Stromal cell of bone marrow (primary cell): Measurements from ENCODE around the gene MKLN1.

Experiments
- DNase-seq: peaks from one replicate; pipeline ENCODE4 v3.0.0-alpha.2; 2012; ENCODE audit warnings: low read depth

MKLN1 gene

DNA sequence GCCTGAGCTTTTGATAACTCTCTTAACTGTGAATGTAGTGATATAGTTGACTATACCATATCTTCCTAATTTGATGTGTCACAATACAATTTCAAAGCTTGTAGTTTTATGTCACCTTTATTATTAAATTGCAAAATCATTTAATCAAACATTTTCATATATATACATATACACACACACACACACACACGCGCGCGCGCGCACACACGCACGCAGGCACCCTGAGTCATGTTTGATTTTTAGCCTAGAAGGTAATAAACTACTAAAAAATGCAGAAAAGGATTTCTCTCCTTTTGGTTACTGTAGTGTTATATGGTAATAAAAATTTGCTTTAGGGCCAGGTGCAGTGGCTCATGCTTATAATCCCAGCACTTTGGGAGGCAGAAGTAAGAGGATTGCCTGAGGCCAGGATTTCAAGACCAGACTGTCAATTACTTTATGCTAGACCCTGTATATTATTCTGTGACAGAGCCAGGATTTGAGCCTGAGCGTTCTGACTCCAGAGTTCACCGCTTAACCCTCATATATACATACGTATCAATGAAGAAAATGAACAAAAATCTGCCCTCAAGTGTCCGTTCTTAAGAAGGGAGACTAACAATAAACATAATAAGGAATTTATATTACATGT lies 139.2 kb downstream of the MKLN1 start:
- no peak for DNase-seq

DNA sequence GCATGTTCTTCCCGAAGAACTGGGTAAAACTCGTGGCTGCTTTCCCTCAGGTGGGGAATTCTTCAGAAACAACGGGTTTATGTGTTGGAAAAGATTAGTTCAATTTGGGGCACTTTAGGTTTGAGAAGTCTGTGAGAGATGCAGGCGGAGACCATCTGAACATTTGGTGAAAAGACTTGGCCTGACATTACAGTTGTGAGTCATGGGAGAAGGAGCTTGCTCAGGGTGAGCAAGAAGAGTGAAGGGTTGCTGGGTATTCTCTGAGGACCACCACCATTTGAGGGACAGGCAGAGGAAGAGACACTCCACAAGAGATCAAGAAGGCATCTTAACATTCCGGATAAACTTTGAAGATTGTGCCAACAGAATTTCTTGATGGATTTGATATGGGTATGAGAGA lies 140.1 kb downstream of the MKLN1 start:
- no peak for DNase-seq

DNA sequence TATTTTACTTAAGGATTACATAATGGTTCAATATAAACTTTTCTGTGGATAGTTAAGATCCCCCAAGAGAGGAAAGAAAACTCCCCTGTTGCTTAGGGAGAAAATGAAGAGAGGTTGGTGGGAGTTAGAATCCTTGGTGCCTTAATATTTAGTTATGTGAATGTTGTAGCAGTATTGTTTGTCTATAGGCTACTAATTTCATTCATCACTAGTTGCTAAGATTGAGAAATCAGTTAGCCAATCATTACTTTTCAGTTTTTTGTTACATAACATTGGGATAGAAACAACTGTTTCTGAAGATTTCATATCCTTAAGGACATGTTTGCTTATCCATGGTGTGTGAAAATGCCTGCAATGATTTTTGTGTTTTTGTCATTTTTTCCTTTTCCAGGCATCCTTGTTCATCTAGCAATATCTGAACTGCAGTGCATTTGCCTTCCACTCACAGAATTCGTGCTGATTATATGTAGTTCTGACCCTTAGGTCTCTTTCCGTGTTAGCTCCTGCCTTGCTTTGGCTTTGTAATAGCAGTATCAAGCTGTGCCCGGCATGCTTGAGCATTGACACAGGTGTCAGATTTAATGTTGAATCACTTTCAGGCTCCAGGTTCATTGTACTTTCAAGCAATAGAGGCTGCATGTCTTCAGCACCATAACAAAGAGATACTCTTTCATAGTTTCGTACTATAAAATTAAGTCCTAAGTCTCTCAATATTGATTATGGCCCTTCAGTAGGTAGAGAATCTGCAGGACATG lies 143.8 kb downstream of the MKLN1 start:
- DNase-seq = no peak

DNA sequence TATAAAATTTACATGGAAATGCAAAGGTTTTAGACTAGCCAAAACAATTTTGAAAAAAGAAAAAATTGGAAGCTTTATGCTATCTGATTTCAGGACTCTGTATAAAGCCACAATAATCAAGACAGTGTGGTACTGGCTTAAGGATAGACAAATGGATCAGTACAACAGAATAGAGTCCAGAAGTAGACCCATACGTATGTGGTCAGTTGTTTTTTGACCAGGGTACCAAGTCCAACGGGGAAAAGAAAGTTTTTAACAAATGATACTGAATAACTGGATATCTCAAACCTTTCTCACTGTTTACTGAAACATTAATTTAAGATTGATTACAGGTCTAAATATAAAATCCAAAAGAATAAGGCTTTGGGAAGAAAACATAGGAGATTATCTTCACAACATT lies 149.1 kb downstream of the MKLN1 start:
- no peak for DNase-seq

DNA sequence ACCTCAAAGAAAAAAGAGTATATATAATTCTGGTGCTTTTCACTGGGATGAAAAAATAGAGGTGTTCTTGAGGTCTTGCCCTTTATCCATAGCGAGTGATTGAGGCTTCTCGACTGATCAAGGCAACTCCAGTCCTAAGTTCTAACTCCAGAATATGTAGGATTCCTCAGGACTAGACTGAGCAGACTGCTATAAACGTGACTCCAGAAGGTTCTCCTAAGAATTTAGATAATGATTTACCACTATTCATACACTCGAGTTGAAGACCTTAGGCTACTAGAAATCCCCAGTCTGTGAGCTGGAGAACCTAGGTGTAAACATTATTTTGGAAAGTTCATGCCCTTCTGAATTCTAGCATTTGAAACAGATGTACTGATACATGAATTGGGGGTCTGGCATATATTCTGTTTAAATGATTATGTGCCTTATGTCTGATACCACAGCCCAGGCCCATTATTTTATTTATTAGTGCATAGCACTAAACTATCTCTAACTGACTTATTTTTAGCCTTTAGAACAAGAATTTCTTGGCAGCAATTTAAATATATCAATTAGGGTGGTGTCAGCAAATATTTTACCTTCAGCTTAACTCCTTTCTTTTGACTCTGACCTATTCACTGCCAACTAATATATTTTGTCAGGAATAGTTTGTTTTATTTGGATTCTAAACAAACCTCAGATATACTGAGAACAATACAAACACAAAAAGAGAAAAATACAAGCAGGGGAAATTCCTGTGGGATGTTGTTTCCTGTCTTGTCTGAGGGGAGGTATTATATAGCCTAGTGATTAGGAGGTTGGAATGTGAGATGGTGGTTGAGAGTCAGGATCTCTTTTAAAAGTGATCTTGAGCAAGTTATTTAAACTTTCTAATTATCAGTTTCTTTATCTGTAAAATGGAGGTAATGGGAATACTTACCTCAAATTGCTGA lies 153.0 kb downstream of the MKLN1 start:
- no peak for DNase-seq

DNA sequence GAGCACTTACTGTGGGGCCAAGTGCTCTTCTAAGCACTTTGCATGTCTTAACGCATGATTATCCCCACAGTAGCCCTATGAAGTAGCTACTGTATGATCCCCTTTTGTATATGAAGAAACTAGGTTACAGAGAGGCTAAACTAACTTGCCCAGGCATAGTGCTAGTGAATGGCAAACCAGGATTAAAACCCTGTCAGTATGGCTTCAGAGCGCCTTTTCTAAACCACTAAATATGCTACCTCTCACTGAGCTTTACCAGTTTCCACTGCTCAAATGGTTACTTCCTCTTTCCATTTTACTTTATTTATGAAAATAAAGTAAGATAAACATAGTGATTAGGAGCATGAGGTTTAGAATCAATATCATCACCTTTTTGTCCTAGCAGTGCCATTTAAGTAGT lies 155.1 kb downstream of the MKLN1 start:
- DNase-seq = no peak

DNA sequence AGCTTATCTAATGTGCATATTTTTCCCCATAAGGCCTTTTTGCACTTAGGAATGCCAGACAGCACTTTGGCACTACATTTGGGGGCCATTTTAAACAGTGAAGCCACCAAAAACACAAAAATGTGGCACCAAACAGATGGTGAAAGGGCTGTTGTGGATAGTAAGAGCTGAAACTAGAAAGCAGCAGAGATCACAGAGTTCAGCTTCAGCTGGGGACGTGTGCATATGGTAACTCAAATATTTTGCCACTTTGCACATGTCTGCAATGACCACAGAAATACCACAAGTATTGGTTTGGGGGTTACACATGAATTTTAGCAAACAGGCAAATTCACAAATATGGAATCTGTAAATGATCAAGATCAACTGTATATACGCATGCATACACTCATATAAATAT lies 155.9 kb downstream of the MKLN1 start:
- no peak for DNase-seq

DNA sequence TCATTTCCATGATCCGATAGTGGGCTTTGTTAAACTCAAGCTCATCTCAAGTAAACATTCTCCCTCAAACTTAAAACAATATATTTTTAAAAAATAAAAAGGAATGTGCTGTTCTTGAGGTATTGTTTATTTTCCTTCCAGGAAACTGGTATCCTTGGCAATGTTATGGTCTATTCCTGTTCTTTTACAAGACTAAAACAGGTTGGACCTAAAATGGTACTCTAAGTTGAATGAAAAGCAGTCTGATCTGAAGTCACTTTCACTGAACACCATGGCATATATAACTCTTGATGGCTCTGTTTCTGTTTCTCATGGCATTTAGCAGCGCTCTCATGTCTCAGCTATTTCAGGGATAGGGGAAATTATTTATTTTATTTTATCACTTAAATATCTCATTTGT lies 158.7 kb downstream of the MKLN1 start:
- no peak for DNase-seq

DNA sequence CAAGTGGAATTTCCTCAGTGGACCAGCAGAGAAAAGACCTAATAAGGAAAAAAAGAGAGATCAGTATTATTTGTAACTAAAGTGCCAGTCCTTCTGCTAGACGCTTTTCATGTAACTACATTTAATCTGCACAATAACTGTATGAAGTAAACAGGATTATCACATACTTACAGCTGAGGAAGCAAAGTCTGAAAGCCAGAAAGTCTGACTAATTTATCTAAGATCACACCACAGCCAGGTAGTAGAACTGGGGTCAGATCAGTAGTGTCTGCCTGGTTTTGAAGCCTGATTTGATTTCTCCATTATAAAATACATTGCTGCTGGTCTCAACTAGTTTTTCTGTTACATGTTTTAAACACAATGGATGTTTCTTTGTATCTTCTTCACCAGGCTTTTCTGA lies 159.5 kb downstream of the MKLN1 start:
- DNase-seq = no peak

DNA sequence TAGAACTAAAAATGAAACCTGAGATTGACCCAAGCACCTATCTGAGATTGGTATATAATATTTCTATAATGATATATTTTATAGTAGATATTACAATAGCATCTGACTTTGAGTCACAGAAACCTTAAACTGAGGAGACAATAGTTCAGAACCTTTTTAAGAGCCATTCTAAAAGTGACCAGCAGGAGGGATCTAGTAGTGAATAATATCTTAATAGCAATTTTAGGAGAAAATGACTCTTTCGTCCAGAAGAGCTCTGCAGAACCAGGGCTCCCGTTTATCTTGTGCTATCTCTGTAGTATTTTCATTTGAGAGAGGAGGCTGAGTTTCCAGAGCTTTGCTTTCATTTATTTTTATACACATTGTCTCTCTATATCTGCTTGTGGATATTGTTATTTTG lies 160.7 kb downstream of the MKLN1 start:
- no peak for DNase-seq

DNA sequence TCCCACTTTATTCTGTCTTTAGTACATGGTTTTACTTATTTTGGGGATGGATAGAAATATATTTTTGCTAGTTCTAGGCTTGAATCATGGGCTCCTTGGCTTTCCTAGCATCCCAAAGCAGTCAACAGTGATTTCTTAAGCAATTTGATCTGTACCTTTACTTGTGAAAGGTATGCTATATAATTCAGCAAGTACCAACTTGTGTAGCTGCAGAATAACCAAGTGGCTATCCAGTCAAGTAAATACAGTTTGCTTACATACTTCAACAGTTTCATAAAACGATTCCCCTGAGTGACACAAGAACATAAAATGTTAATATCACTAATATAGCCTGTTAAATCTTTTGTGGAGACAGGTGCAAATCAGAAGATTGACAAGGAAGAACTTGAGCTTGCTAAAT lies 161.5 kb downstream of the MKLN1 start:
- no peak for DNase-seq

DNA sequence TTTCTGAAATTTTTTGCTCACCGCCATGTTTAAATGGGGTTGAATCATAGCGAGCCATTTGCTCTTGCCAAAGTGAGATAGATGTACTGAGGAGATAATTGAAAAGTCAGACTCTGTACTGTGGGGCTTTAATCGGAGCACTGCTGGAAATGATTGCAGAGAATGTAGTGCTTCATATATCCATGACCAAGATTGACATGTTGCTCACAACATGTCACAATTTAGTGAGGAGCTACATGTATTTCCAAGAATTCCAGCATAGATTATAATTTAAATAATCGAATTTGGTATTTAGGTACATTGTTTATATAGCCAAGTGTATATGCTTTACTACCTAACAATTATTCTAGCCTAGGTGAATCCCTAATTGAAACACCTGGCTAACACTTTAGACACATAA lies 162.2 kb downstream of the MKLN1 start:
- DNase-seq = no peak

DNA sequence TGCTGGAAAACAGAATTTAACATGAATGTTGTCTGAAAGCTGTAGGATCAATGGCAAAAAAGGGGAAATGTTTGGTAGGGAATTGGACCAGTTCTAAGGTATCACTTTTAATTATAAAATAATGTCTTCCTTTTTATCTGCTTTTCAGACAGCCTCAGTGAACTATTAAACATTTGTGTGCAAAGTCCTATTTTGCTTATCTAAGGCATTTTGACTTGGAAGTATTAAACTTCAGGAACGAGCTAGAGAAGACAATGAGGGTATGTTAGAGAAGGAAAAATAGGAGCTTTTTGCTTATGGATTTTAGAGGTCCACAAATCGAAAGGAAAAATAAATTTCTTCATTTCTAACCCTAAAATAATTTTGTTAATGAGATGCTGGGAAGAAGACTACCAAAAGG lies 165.4 kb downstream of the MKLN1 start:
- DNase-seq = no peak

DNA sequence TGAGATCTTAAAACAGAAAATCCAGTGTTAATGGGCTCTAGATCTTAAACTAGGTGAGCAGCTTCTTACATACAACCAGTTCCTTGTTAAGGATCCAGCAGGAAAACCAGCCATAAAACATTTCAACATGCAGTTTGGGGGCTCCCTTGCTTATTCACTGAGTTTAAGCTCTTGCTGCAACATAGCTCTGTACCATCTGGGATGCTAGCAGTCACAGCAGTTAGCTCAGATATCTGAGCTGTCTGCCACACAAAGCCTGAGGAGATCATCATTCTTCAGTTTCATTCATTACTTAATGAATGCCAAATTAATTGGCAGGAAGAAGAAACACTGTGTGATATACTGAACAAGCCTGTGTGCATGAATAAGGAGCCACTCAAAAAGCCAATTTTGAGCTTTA lies 165.9 kb downstream of the MKLN1 start:
- no peak for DNase-seq

DNA sequence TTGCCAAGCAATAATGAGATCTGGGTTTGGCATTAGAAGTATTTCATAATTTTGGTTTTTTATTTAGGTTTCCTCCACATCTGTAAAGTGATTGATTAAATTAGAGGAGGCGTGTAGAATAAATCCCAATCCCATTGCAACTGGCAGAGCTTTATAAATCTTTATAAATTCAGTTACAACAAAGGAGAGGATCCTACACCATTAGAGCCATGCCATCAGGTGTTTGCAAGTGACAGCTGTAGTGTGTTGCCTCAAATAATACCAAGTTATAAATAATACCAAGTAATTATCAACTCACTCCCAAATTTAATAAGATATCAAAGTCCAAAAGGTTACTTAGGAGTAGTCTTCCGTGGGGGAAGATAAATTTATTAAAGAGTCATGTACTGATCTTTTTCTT lies 166.5 kb downstream of the MKLN1 start:
- DNase-seq = no peak

DNA sequence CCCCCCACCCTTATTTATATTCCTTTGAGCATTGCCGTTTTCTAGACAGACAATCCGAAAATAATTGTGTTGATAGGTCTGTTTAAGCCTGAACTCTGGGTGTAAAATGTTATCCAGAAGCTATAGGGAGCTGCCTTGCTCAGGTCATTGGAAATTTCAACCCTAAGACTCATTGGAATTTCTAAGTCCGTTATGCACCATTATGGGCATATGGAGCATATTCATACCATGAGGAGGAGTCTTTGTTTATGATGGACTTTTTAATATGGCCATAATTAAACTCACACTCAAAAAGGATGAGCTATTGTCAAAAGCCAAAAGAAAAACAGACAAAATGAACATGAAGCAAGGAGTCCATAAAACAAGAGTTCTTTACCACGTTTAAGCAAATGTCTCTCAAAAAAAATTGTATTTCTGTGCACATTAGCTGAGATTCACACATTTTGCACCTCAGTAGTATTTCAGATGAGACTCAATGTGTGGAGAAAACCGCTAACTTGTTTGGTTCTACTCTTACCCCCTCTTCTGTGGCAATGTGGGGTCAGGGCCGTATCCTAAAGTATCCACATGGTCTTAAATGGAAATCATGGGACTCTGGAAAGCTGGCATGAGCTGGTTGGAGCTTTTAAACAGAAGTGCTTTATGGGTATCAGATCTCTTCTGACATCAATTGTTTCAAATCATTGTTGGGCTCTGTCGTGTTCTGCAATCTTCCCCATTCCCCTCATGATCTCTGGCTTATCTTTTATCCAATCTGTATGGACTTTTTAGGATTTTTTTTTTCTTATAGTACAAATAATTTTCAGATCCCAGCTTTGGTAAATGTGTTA lies 168.2 kb downstream of the MKLN1 start:
- no peak for DNase-seq

DNA sequence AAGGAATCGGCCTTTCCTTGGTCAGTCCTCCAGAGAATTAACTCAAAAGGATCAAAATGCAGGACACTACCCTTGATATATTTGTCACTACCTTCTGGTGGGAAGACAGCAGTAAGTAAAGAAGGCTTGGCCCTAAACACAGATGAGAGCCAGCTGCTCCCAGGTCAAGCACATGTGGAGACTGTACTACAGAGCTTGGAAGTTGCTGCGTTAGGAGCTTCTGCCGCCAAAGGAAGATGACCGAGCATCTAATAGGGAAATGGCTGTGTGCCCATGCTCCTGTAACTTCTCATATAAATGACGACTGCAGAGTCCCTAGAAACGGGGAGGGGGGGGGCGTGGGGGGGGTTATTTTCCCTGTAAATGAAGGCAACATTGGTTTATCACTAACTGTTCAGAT lies 169.8 kb downstream of the MKLN1 start:
- no peak for DNase-seq

DNA sequence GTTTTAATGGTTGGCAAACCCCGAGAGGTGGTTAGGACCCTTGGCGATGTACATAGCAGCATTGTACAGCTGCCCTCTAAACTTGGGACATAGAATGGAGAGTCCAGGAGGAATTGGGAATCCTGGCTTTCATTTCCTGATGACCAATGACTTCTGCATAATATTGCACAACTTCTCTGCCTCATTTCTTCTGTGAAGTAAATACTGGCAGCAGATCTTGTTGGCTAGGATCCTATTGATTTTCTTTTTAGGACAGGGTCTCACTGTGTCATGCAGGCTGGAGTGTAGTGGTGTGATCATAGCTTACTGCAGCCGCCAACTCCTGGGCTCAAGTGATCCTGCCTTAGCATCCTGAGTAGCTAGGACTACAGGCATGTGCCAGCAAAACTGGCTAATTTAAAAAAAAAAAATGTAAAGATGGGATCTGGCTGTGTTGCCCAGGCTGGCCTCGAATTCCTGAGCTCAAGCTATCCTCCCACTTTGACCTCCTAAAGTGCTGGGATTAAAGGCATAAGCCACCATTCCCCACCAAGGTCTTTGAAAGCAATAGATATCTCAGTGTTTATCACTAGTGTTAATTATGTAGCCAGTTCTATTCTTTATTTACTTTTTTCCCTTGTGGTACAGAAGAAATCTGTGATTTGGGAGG lies 170.7 kb downstream of the MKLN1 start:
- DNase-seq = peak; percentile 47

DNA sequence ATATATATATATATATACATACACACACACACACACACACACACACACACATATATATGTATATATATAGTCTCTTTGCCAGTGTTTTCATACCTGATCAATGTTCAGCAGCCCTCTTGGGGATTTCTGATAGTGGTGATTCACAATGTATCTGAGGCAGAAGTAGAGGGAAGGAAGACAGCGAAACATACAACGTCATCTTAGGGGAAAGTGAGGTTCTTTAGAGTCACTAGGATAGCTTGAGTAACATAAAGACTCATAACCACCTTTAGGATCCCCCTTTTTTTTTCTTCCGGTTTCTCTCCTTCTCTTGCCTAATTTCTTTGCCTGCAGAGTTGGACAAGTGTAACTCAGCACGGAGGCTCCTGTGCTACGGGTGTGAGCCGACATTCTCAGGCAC lies 172.1 kb downstream of the MKLN1 start:
- no peak for DNase-seq

DNA sequence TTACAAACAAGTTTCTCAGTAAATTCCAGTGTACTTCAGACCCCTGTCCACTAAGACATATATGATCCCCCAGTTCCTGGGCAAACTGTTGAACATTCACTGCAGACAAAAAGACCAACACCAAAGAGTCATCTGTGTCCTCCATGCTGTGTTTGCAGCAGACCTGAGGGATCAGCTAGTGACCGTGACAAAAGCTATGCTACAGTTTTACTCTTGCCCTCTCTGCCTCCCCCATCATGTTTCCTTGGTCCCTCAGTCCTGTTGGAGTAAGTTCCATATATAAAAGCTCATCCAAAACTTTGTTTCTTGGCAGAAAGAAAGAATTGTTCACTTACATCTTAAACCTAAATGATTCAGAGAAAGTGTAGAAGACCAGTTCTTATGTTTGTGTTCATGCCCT lies 172.7 kb downstream of the MKLN1 start:
- no peak for DNase-seq

DNA sequence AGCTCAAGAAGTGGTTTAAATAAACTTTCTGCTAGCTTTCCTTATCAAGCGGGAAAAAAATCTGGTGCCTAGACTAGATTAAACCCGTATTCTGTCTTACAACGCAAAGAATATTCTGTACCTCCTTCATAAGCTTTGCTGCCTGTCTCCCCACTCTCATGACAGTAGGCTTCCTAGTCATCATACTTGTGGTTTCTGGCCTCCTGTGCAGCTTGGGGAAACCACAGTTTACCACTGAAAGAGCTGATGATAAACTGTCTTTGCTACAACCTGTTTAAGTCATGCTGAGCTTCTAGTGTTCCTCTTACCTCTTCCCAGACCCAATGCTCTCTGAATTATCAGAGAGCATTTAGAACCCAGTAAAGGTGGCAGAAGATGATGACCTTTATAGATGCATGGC lies 173.7 kb downstream of the MKLN1 start:
- no peak for DNase-seq
